Gastroesophageal sphincter (tissue), 4 donors: Measurements from ENCODE around the gene ZIC4. TPM values are rescaled to one million over a fixed set of nuclear protein-coding genes. Genes with fewer than 3 reads are reported as not detected.

Experiments
- ATAC-seq: fragments of 150-250 bp; one replicate; pipeline ENCODE4 v1.9.1; 2016; ENCODE audit warnings: mild to moderate bottlenecking, moderate library complexity
- H3K27ac ChIP-seq, 4 donors: fragments of 200-600 bp; sonication (generic) in 3 of 4; 1 replicate in 3 of 4; 2 replicates in 1 of 4; pipeline ENCODE4 v1.5.1; 2016 to 2019
- H3K27me3 ChIP-seq: fragments of 200-600 bp; sonication (generic); one replicate; pipeline ENCODE4 v1.5.1; 2019
- H3K36me3 ChIP-seq, 2 donors: fragments of 200-600 bp; sonication (generic); one replicate each; pipeline ENCODE4 v1.5.1; 2019; ENCODE audit warnings: control low read depth in 1 of 2
- H3K4me1 ChIP-seq, 3 donors: fragments of 200-600 bp; sonication (generic); 1 replicate in 2 of 3; 2 replicates in 1 of 3; pipeline ENCODE4 v1.5.1; 2016 to 2019; ENCODE audit warnings: control low read depth in 2 of 3
- H3K4me3 ChIP-seq, 2 donors: fragments of 200-600 bp; sonication (generic); one replicate each; pipeline ENCODE4 v1.5.1; 2019; ENCODE audit warnings: mild to moderate bottlenecking in 1 of 2, moderate library complexity in 1 of 2
- H3K9me3 ChIP-seq, 3 donors: fragments of 200-600 bp; sonication (generic); one replicate each; pipeline ENCODE4 v1.5.1; 2017 to 2019; ENCODE audit warnings: control low read depth in 2 of 3
- CTCF ChIP-seq, 4 experiments: fragments of 200-600 bp in 2 of 4; fragments of 450-650 bp in 2 of 4; sonication (generic) in 1 of 4; IDR thresholded peaks; one replicate each; pipeline ENCODE4 v1.5.1; 2017 to 2019; ENCODE audit warnings: antibody characterized with exemption in 4 of 4, mild to moderate bottlenecking in 2 of 4, moderate library complexity in 2 of 4
- EP300 ChIP-seq: sonication (generic); formaldehyde crosslinking; IDR thresholded peaks from one replicate; pipeline ENCODE4 v1.6.1; 2017; ENCODE audit warnings: antibody characterized with exemption, mild to moderate bottlenecking
- POLR2A ChIP-seq, 2 donors: fragments of 450-650 bp; IDR thresholded peaks; one replicate each; pipeline ENCODE4 v1.6.1; 2017; ENCODE audit warnings: antibody characterized with exemption in 2 of 2, mild to moderate bottlenecking in 2 of 2, moderate library complexity in 1 of 2
- POLR2AphosphoS5 ChIP-seq: sonication (generic); formaldehyde crosslinking; IDR thresholded peaks from one replicate; pipeline ENCODE4 v1.6.1; 2017; ENCODE audit warnings: antibody characterized with exemption
- WGBS, 2 donors: methylation state at CpG; one replicate each; pipeline ENCODE4 v1.1.5; 2018; ENCODE audit warnings: low coverage in 1 of 2; 5-methylcytosine and 5-hydroxymethylcytosine counted together
- total RNA-seq, 4 donors: library from RNA; depleted of rRNA; stranded (reverse); fragments of >200 nt; gene quantifications; one replicate each; pipeline ENCODE4 v1.1.0, GENCODE V29; 2016

ZIC4 gene
- total RNA-seq, 4 donors from 2014 or later: 0.13 TPM; not detected in 3

GRCh38 chr3:147388700-147389580, 17.4 kb downstream of the ZIC4 start:
- 7 to 8% methylated on average over 18 to 23 of the region's 25 CpGs for WGBS, 2 donors
- Histone ChIP-seq H3K4me1 (peaks cover 0 to 35% (median 17%) of the 10 kb centered on the region in 3 donors), H3K27me3 (peaks cover 100% of the 10 kb centered on the region), H3K4me3 (no peak overlapping the region), H3K36me3 (no peaks in the 10 kb centered on the region), H3K27ac (no peak overlapping the region), H3K9me3 (peaks cover 0 to 15% (median 0%) of the 10 kb centered on the region in 3 donors)
- TF ChIP-seq POLR2A (IDR thresholded peaks at IDR 0.05): no peak
- no peak for TF ChIP-seq POLR2AphosphoS5
- no peak for TF ChIP-seq EP300
- TF ChIP-seq CTCF (IDR thresholded peaks at IDR 0.05): no peak
- ATAC-seq: no peak

GRCh38 chr3:147387885-147388699, 18.3 kb downstream of the ZIC4 start:
- Histone ChIP-seq H3K27ac (no peak overlapping the region), H3K4me1 (peaks cover 0 to 27% (median 10%) of the 10 kb centered on the region in 3 donors), H3K4me3 (no peak overlapping the region), H3K36me3 (no peaks in the 10 kb centered on the region), H3K9me3 (peaks cover 0 to 15% (median 0%) of the 10 kb centered on the region in 3 donors), H3K27me3 (peaks cover 100% of the 10 kb centered on the region)
- WGBS, 2 donors: 5 to 7% methylated on average over 30 to 35 of the region's 36 CpGs
- no peak for ATAC-seq
- no peak for TF ChIP-seq EP300
- no peak for TF ChIP-seq POLR2AphosphoS5
- no peak for TF ChIP-seq CTCF (IDR thresholded peaks at IDR 0.05)
- TF ChIP-seq POLR2A (IDR thresholded peaks at IDR 0.05): no peak

- WGBS, 2 donors: 5 to 6% methylated on average over 8 to 10 of the region's 10 CpGs
- H3K36me3 ChIP-seq: no peaks in the 10 kb centered on the region
- H3K4me1 ChIP-seq: peaks cover 0 to 20% (median 6%) of the 10 kb centered on the region in 3 donors
- ATAC-seq: no peak
- no peak overlapping the region for H3K4me3 ChIP-seq
- H3K27ac ChIP-seq: no peak overlapping the region
- TF ChIP-seq CTCF (IDR thresholded peaks at IDR 0.05): no peak
- peaks cover 0 to 15% (median 0%) of the 10 kb centered on the region in 3 donors for H3K9me3 ChIP-seq
- H3K27me3 ChIP-seq: peaks cover 100% of the 10 kb centered on the region
Observed at GRCh38 chr3:147387291-147387884, 19.0 kb downstream of the ZIC4 start.

- ATAC-seq: no peak
- Histone ChIP-seq H3K36me3 (no peaks in the 10 kb centered on the region), H3K4me3 (no peak overlapping the region), H3K27ac (no peak overlapping the region), H3K27me3 (peaks cover 100% of the 10 kb centered on the region), H3K4me1 (no peaks in the 10 kb centered on the region), H3K9me3 (peaks cover 0 to 8% (median 0%) of the 10 kb centered on the region in 3 donors)
- 10 to 14% methylated on average over 5 to 21 of the region's 23 CpGs for WGBS, 2 donors
- TF ChIP-seq EP300 (no peak), POLR2A (IDR thresholded peaks at IDR 0.05) (no peak), POLR2AphosphoS5 (no peak), CTCF (IDR thresholded peaks at IDR 0.05) (no peak)
Observed at GRCh38 chr3:147385059-147386012, 21.0 kb downstream of the ZIC4 start.
